K562 (cell line): ENCODE data around the gene DNAJC1. TPM values are rescaled to one million over a fixed set of nuclear protein-coding genes. Genes with fewer than 3 reads are reported as not detected.

Source experiments
- CREB1 ChIP-seq, 2 experiments: sonication (generic) in 1 of 2; formaldehyde crosslinking in 1 of 2; IDR thresholded peaks; 2 replicates each; pipeline versions ENCODE4 v1.6.1 to v1.8.0; 2012 to 2022; ENCODE audit warnings: inconsistent platforms in 1 of 2, mild to moderate bottlenecking in 1 of 2, missing genetic modification reagents in 1 of 2, moderate library complexity in 1 of 2
- L3MBTL2 ChIP-seq: fragments of 450-650 bp; IDR thresholded peaks from 2 replicates; pipeline ENCODE4 v1.6.1; 2016; ENCODE audit warnings: mild to moderate bottlenecking, moderate library complexity
- MGA ChIP-seq: fragments of 450-650 bp; IDR thresholded peaks from 2 replicates; pipeline ENCODE4 v1.6.1; 2016; ENCODE audit warnings: mild to moderate bottlenecking, moderate library complexity
- MLLT1 ChIP-seq, 2 experiments: fragments of 450-650 bp; IDR thresholded peaks; 2 replicates each; pipeline ENCODE4 v1.6.1; 2016
- NBN ChIP-seq: fragments of 450-650 bp; IDR thresholded peaks from 2 replicates; pipeline ENCODE4 v1.6.1; 2016; ENCODE audit warnings: low read depth, mild to moderate bottlenecking
- NCOR1 ChIP-seq: fragments of 450-650 bp; IDR thresholded peaks from 2 replicates; pipeline ENCODE4 v1.6.1; 2016; ENCODE audit warnings: mild to moderate bottlenecking, moderate library complexity
- ZBTB5 ChIP-seq: fragments of 450-650 bp; IDR thresholded peaks from 2 replicates; pipeline ENCODE4 v1.6.1; 2017; ENCODE audit warnings: antibody characterized with exemption
- ZNF197 ChIP-seq: fragments of 200-800 bp; sonication (Bioruptor generic); IDR thresholded peaks from 2 replicates; pipeline ENCODE4 v1.6.1; 2016; ENCODE audit warnings: low read depth, missing genetic modification characterization, missing compliant biosample characterization
- ZNF639 ChIP-seq, 2 experiments: fragments of 200-800 bp in 1 of 2; sonication (Bioruptor generic) in 1 of 2; sonication (generic) in 1 of 2; formaldehyde crosslinking in 1 of 2; IDR thresholded peaks in 1 of 2; conservative IDR thresholded peaks in 1 of 2; 2 replicates each; pipeline versions ENCODE4 v1.5.0 to v1.6.1; 2016 to 2020; ENCODE audit warnings: missing compliant biosample characterization in 1 of 2, missing genetic modification characterization in 1 of 2, missing genetic modification reagents in 1 of 2
- polyA plus RNA-seq, 8 experiments: library from polyadenylated mRNA; depleted of rRNA in 4 of 8; stranded (reverse) in 5 of 8; unstranded in 3 of 8; fragments of >200 nt; fragmentation: Nextera tagmentation in 2 of 8; fragmentation: Illumina TruSeq in 1 of 8; extraction: Ambion mirVana in 2 of 8; extraction: Trizol in 1 of 8; gene quantifications; 2 replicates each; pipeline versions ENCODE4 v1.2.1 to v1.2.3, GENCODE V29; 2011 to 2014; ENCODE audit warnings: inconsistent platforms in 1 of 8, missing spikeins in 1 of 8
- total RNA-seq, 7 experiments: library from RNA; depleted of rRNA in 6 of 7; stranded (reverse); fragments of >200 nt in 6 of 7; fragmentation: Illumina TruSeq in 2 of 7; extraction: Trizol in 2 of 7; gene quantifications; 2 replicates each; pipeline versions ENCODE4 v1.2.1 to v1.2.3, GENCODE V29; 2011 to 2021; ENCODE audit warnings: low replicate concordance in 1 of 7

DNAJC1 gene
- total and polyA plus RNA-seq, 9 of the 15 experiments (the other 6 are each of a cell fraction or from before 2014, with no cell fraction given), result 5.4 to 77.6 (median 40.3) TPM

- 0 out of 2 replicates have a peak, but pooled peaks have one; percentile 11 for TF ChIP-seq MGA
- no peak; the same call in 1 of the 2 replicates for TF ChIP-seq ZNF197 (CRISPR knock-in tag)
- 0 out of 2 replicates have a peak, but pooled peaks have one; percentile 17 for TF ChIP-seq L3MBTL2
- TF ChIP-seq CREB1 (IDR thresholded peaks at IDR 0.05), result no peak; the same call in 1 of the 2 replicates
- TF ChIP-seq CREB1 (CRISPR knock-in tag; IDR thresholded peaks at IDR 0.05), result no peak
- TF ChIP-seq ZBTB5, result no peak
- TF ChIP-seq NCOR1, result peak; percentile 93
- TF ChIP-seq NBN, result peak; percentile 93
- 0 out of 4 replicates have a peak, but pooled peaks of 1 of the 2 experiments have one; percentile 53 for TF ChIP-seq ZNF639 (CRISPR knock-in tag; conservative IDR thresholded peaks at IDR 0.05 in 1 of 2, IDR thresholded peaks at IDR 0.05 in 1 of 2)
- peak; percentile 47 to 66; a peak in 1 of 4 replicates for TF ChIP-seq MLLT1 (IDR thresholded peaks at IDR 0.05)
Observed at GRCh38 chr10:22017283-22018020, 13.9 kb upstream of the DNAJC1 start (continued).
